ENCODE measurements around the gene PARP14. TPM values are rescaled to one million over a fixed set of nuclear protein-coding genes. Genes with fewer than 3 reads are reported as not detected.

PARP14 gene
- total and polyA plus RNA-seq, 10 of the 15 experiments (the other 5 are each of a cell fraction or from before 2014, with no cell fraction given) = 21.6 to 189 (median 92.7) TPM

GRCh38 chr3:122742234-122742633, 61.6 kb downstream of the PARP14 start:
- ChIA-PET RAD21 (ENCODE audit: unreplicated experiment) (no interaction called here), CTCF (interaction anchor here (2.4 kb wide), 1 partner anchor 13 kb away, joined by 9 read pairs; no protein-coding TSS in a partner anchor), SMC1A (ENCODE audit: uncharacterized antibody, unreplicated experiment) (no interaction called here), POLR2A (no interaction called here)
- in situ Hi-C loops (cut with MboI) = no loop called here
- H3K9ac ChIP-seq (ENCODE audit: control insufficient read depth, insufficient read depth, low read length) = no peak overlapping the region
- no peak overlapping the region for H2AFZ ChIP-seq (ENCODE audit: control insufficient read depth, low read depth, low read length)
- H3K4me1 ChIP-seq (ENCODE audit: control insufficient read depth, insufficient read depth, low read length) = no peaks in the 10 kb centered on the region
- H3K36me3 ChIP-seq (ENCODE audit: control insufficient read depth in 2 of 2, insufficient read depth in 2 of 2, low read length in 1 of 2) = no peaks in the 10 kb centered on the region
- FAIRE-seq = no peak
- no peak for ATAC-seq
- H3K4me3 ChIP-seq = no peak overlapping the region
- no peak overlapping the region for H3K4me2 ChIP-seq (ENCODE audit: control insufficient read depth, insufficient read depth)
- no peaks in the 10 kb centered on the region for H4K20me1 ChIP-seq (ENCODE audit: control insufficient read depth, insufficient read depth)
- DNase-seq (ENCODE audit: low read depth, low spot score) = no peak
- H3K27me3 ChIP-seq (replicated peaks in 1 of 2; ENCODE audit: control insufficient read depth in 2 of 2, insufficient read depth in 2 of 2, low read length in 1 of 2) = no peaks in the 10 kb centered on the region
- BruUV-seq (replicated peaks) = no TSS peak
- H3K27ac ChIP-seq (ENCODE audit: control insufficient read depth, insufficient read depth) = no peak overlapping the region
- H3K9me3 ChIP-seq (replicated peaks; ENCODE audit: control insufficient read depth, insufficient read depth, low read length) = no peaks in the 10 kb centered on the region; the same call in 1 of the 3 replicates
- intact Hi-C loops (cut with micrococcal nuclease; ENCODE audit: unreplicated experiment) = no loop called here
- no peaks in the 10 kb centered on the region for H3K79me2 ChIP-seq (ENCODE audit: control insufficient read depth, insufficient read depth, low read length)
- TF ChIP-seq E2F4 (IDR thresholded peaks at IDR 0.05; ENCODE audit: low read depth, low read length) (no peak), ZNF622 (IDR thresholded peaks at IDR 0.05) (no peak), CREB1 (IDR thresholded peaks at IDR 0.05; ENCODE audit: low read depth) (no peak), NR2C2 (IDR thresholded peaks at IDR 0.05; ENCODE audit: borderline replicate concordance, control insufficient read depth, insufficient read length, low read depth) (no peak), GATAD2B (conservative IDR thresholded peaks at IDR 0.05; ENCODE audit: low read depth) (no peak), NFXL1 (IDR thresholded peaks at IDR 0.05; ENCODE audit: borderline replicate concordance) (no peak), ZBED1 (IDR thresholded peaks at IDR 0.05; ENCODE audit: borderline replicate concordance) (no peak), PAX5 (IDR thresholded peaks at IDR 0.05; ENCODE audit: borderline replicate concordance, low read depth, low read length) (no peak), EED (IDR thresholded peaks at IDR 0.05; ENCODE audit: low read depth) (no peak), CUX1 (IDR thresholded peaks at IDR 0.05; ENCODE audit: insufficient replicate concordance, low read depth, low read length) (no peak), MYB (IDR thresholded peaks at IDR 0.05; ENCODE audit: borderline replicate concordance, low read depth, low read length) (no peak), RAD21 (IDR thresholded peaks at IDR 0.05; ENCODE audit: insufficient read depth, low read depth, low read length) (no peak), STAT1 (conservative IDR thresholded peaks at IDR 0.05) (no peak), RUNX3 (IDR thresholded peaks at IDR 0.05; ENCODE audit: low read length) (no peak), FOS (IDR thresholded peaks at IDR 0.05; ENCODE audit: borderline replicate concordance, extremely low read depth, insufficient read length) (no peak), TCF12 (IDR thresholded peaks at IDR 0.05; ENCODE audit: low read depth, low read length) (no peak)
- TF ChIP-seq, protein P1, sequence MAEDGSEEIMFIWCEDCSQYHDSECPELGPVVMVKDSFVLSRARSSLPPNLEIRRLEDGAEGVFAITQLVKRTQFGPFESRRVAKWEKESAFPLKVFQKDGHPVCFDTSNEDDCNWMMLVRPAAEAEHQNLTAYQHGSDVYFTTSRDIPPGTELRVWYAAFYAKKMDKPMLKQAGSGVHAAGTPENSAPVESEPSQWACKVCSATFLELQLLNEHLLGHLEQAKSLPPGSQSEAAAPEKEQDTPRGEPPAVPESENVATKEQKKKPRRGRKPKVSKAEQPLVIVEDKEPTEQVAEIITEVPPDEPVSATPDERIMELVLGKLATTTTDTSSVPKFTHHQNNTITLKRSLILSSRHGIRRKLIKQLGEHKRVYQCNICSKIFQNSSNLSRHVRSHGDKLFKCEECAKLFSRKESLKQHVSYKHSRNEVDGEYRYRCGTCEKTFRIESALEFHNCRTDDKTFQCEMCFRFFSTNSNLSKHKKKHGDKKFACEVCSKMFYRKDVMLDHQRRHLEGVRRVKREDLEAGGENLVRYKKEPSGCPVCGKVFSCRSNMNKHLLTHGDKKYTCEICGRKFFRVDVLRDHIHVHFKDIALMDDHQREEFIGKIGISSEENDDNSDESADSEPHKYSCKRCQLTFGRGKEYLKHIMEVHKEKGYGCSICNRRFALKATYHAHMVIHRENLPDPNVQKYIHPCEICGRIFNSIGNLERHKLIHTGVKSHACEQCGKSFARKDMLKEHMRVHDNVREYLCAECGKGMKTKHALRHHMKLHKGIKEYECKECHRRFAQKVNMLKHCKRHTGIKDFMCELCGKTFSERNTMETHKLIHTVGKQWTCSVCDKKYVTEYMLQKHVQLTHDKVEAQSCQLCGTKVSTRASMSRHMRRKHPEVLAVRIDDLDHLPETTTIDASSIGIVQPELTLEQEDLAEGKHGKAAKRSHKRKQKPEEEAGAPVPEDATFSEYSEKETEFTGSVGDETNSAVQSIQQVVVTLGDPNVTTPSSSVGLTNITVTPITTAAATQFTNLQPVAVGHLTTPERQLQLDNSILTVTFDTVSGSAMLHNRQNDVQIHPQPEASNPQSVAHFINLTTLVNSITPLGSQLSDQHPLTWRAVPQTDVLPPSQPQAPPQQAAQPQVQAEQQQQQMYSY (CRISPR knock-in tag; IDR thresholded peaks at IDR 0.05) = no peak

All from GM12878 (cell line).